HG03575 (cell line): ENCODE data around the gene RBMXL3.
"Not testable (repeated sequence)": the region's sequence is repeated elsewhere in the genome, so short reads cannot be mapped to it uniquely, and the experiment has no call there.

Experiments
- ATAC-seq: cut with Tn5 transposase; IDR thresholded peaks from one replicate; pipeline ENCODE4 v1.9.1; 2021; ENCODE audit not compliant: unreplicated experiment, insufficient number of reproducible peaks, low FRiP score; ENCODE audit errors: extremely low read depth

The RBMXL3 gene

GRCh38 chrX:115189110-115189509 lies at the start of gene RBMXL3:
Gene RBMXL3, plus strand, starts transcription at chrX:115189410. Its CDS starts 32 bp downstream, at chrX:115189442.
- no peak for ATAC-seq

GRCh38 chrX:115142057-115142456 lies 47.2 kb upstream of the RBMXL3 start:
- no peak for ATAC-seq

GRCh38 chrX:115147220-115147619 lies 42.0 kb upstream of the RBMXL3 start:
- ATAC-seq = no peak

- ATAC-seq = no peak
Measured at GRCh38 chrX:115173181-115173580, 16.0 kb upstream of the RBMXL3 start.

GRCh38 chrX:115174548-115174947 lies 14.7 kb upstream of the RBMXL3 start:
- ATAC-seq = no peak

- no peak for ATAC-seq
Measured at GRCh38 chrX:115177932-115178331, 11.3 kb upstream of the RBMXL3 start.

- no peak for ATAC-seq
Measured at GRCh38 chrX:115178473-115178872, 10.7 kb upstream of the RBMXL3 start.

GRCh38 chrX:115183980-115184379 lies 5.2 kb upstream of the RBMXL3 start:
- no peak for ATAC-seq

- ATAC-seq = no peak
Measured at GRCh38 chrX:115189646-115190635, 731 bp downstream of the RBMXL3 start.

- ATAC-seq = no peak
Measured at GRCh38 chrX:115190636-115191489, 1.7 kb downstream of the RBMXL3 start.

GRCh38 chrX:115191490-115192243 lies 2.5 kb downstream of the RBMXL3 start:
- ATAC-seq = no peak

GRCh38 chrX:115192244-115192700 lies 3.1 kb downstream of the RBMXL3 start:
- no peak for ATAC-seq

- ATAC-seq = no peak
Measured at GRCh38 chrX:115204040-115204439, 14.8 kb downstream of the RBMXL3 start.

- not testable (repeated sequence) for ATAC-seq
Measured at GRCh38 chrX:115209547-115209946, 20.3 kb downstream of the RBMXL3 start.

GRCh38 chrX:115214151-115214550 lies 24.9 kb downstream of the RBMXL3 start:
- ATAC-seq = no peak

GRCh38 chrX:115214605-115215004 lies 25.4 kb downstream of the RBMXL3 start:
- ATAC-seq = no peak

- ATAC-seq = not testable (repeated sequence)
Measured at GRCh38 chrX:115217346-115217745, 28.1 kb downstream of the RBMXL3 start.

- no peak for ATAC-seq
Measured at GRCh38 chrX:115226929-115227328, 37.7 kb downstream of the RBMXL3 start.
